HCT116 (cell line): Measurements from ENCODE around the gene OSBPL10. TPM values are rescaled to one million over a fixed set of nuclear protein-coding genes. Genes with fewer than 3 reads are reported as not detected.

Source experiments
- ATAC-seq: fragments of 200-7000 bp; cut with Tn5 transposase; 2 replicates; pipeline ENCODE4 v1.9.1; 2020; ENCODE audit warnings: mild to moderate bottlenecking, moderate library complexity
- BruUV-seq: library from RNA; stranded (reverse); fragments of 400-500 nt; replicated peaks from 2 replicates; lab custom pipeline; 2021; lab: Mats Ljungman, UMichigan
- CTCF ChIA-PET: fragments of 300-600 bp; sonication (Branson Sonifier 250); formaldehyde crosslinking; loops from one replicate; lab custom pipeline; 2021; ENCODE audit warnings: antibody characterized with exemption; lab: Charles Lee
- POLR2A ChIA-PET: fragments of 300-600, 350-600 bp; sonication (Branson Sonifier 250); formaldehyde crosslinking; loops from one replicate; lab custom pipeline; 2021; ENCODE audit warnings: antibody characterized with exemption; lab: Charles Lee
- RAD21 ChIA-PET, 2 experiments: fragments of 300-600 bp; sonication (Branson Sonifier 250); formaldehyde crosslinking; loops; one replicate each; lab custom pipeline; 2023; ENCODE audit warnings: low total read pairs in 2 of 2; ENCODE audit not compliant: uncharacterized antibody in 2 of 2, unreplicated experiment in 2 of 2, low non-redundant PET in 1 of 2; lab: Charles Lee
- DNase-seq: peaks from one replicate; pipeline ENCODE4 v3.0.0-alpha.2; 2010; ENCODE audit warnings: low read depth, low spot score
- H2AFZ ChIP-seq: fragments of 200-600 bp; shearing (Covaris generic), sonication (generic); 2 replicates; pipeline ENCODE4 v1.6.1; 2017; ENCODE audit warnings: low read depth, mixed run types, mixed read lengths, antibody characterized with exemption, low read length; ENCODE audit not compliant: poor library complexity, severe bottlenecking
- H3K27ac ChIP-seq: 2 replicates; pipeline ENCODE4 v1.5.1; 2012; ENCODE audit warnings: low read depth, low read length
- H3K27me3 ChIP-seq: fragments of 200-600 bp; sonication (generic); 2 replicates; pipeline ENCODE4 v1.6.1; 2016; ENCODE audit warnings: mixed run types, low read length, mixed read lengths; ENCODE audit not compliant: insufficient read depth
- H3K36me3 ChIP-seq, 2 experiments: fragments of 200-500 bp in 1 of 2; fragments of 200-600 bp in 1 of 2; sonication (Bioruptor generic) in 1 of 2; sonication (generic) in 1 of 2; 2 replicates each; pipeline versions ENCODE4 v1.5.1 to v1.6.1; 2014 to 2016; ENCODE audit warnings: low read length in 2 of 2, inconsistent platforms in 1 of 2, mixed read lengths in 1 of 2, mixed run types in 1 of 2; ENCODE audit not compliant: insufficient read depth in 2 of 2, control insufficient read depth in 1 of 2
- H3K4me1 ChIP-seq, 2 experiments: fragments of 200-600 bp in 1 of 2; sonication (generic) in 1 of 2; 2 replicates each; pipeline versions ENCODE4 v1.5.1 to v1.6.1; 2012 to 2017; ENCODE audit warnings: low read length in 2 of 2, inconsistent platforms in 1 of 2, mild to moderate bottlenecking in 1 of 2, mixed read lengths in 1 of 2, mixed run types in 1 of 2, moderate library complexity in 1 of 2; ENCODE audit not compliant: insufficient read depth in 2 of 2, control insufficient read depth in 1 of 2
- H3K4me2 ChIP-seq: fragments of 200-600 bp; sonication (generic); 2 replicates; pipeline ENCODE4 v1.6.1; 2017; ENCODE audit warnings: mixed run types, low read length, mixed read lengths
- H3K4me3 ChIP-seq, 2 experiments: fragments of 200-600 bp in 1 of 2; sonication (generic) in 1 of 2; replicated peaks in 1 of 2; 2 replicates each; pipeline ENCODE4 v1.5.1; 2011 to 2016; ENCODE audit warnings: low read length in 2 of 2, control low read depth in 1 of 2, low read depth in 1 of 2, mild to moderate bottlenecking in 1 of 2, mixed read lengths in 1 of 2, mixed run types in 1 of 2
- H3K79me2 ChIP-seq: fragments of 200-600 bp; sonication (generic); 2 replicates; pipeline ENCODE4 v1.6.1; 2017; ENCODE audit warnings: mild to moderate bottlenecking, mixed run types, low read length, moderate library complexity, mixed read lengths; ENCODE audit not compliant: insufficient read depth
- H3K9ac ChIP-seq: fragments of 200-600 bp; sonication (generic); 2 replicates; pipeline ENCODE4 v1.6.1; 2016; ENCODE audit warnings: low read length, mixed read lengths
- H3K9me2 ChIP-seq: fragments of 200-600 bp; sonication (generic), shearing (Covaris generic); 2 replicates; pipeline ENCODE4 v1.6.1; 2017; ENCODE audit warnings: mixed run types, mild to moderate bottlenecking, moderate library complexity; ENCODE audit not compliant: insufficient read depth
- H3K9me3 ChIP-seq, 2 experiments: fragments of 200-500 bp in 1 of 2; fragments of 200-600 bp in 1 of 2; sonication (Bioruptor generic) in 1 of 2; sonication (generic) in 1 of 2; 2 replicates each; pipeline ENCODE4 v1.6.1; 2014 to 2017; ENCODE audit warnings: low read length in 2 of 2, mixed read lengths in 2 of 2, inconsistent platforms in 1 of 2, low read depth in 1 of 2, mild to moderate bottlenecking in 1 of 2, mixed run types in 1 of 2, moderate library complexity in 1 of 2; ENCODE audit not compliant: control insufficient read depth in 1 of 2, insufficient read depth in 1 of 2
- H4K20me1 ChIP-seq: fragments of 200-600 bp; sonication (generic), shearing (Covaris generic); 2 replicates; pipeline ENCODE4 v1.6.1; 2017; ENCODE audit warnings: mixed run types, mild to moderate bottlenecking, moderate library complexity; ENCODE audit not compliant: insufficient read depth
- ATF3 ChIP-seq: IDR thresholded peaks from 2 replicates; pipeline ENCODE4 v1.6.1; 2012
- CBX3 ChIP-seq: IDR thresholded peaks from 2 replicates; pipeline ENCODE4 v1.6.1; 2012; ENCODE audit warnings: low read depth
- CTCF ChIP-seq, 3 experiments: fragments of 200-600 bp in 1 of 3; sonication (generic) in 1 of 3; IDR thresholded peaks in 2 of 3; conservative IDR thresholded peaks in 1 of 3; 2 replicates each; pipeline ENCODE4 v1.5.1; 2012 to 2017; ENCODE audit warnings: low read depth in 2 of 3, low read length in 2 of 3, antibody characterized with exemption in 1 of 3, borderline replicate concordance in 1 of 3, control low read depth in 1 of 3, mild to moderate bottlenecking in 1 of 3, mixed read lengths in 1 of 3, mixed run types in 1 of 3, moderate library complexity in 1 of 3; ENCODE audit not compliant: insufficient read depth in 1 of 3
- ELF1 ChIP-seq: IDR thresholded peaks from 2 replicates; pipeline ENCODE4 v1.6.1; 2012; ENCODE audit warnings: low read depth, borderline replicate concordance
- EZH2 ChIP-seq: fragments of 200-600 bp; sonication (generic); IDR thresholded peaks from 2 replicates; pipeline ENCODE4 v1.6.1; 2017; ENCODE audit warnings: antibody characterized with exemption, mixed run types
- EZH2phosphoT487 ChIP-seq: fragments of 200-600 bp; IDR thresholded peaks from 2 replicates; pipeline ENCODE4 v1.6.1; 2018; ENCODE audit warnings: antibody characterized with exemption, borderline replicate concordance
- FOSL1 ChIP-seq: IDR thresholded peaks from 2 replicates; pipeline ENCODE4 v1.6.1; 2012; ENCODE audit warnings: low read depth
- JUND ChIP-seq: IDR thresholded peaks from 2 replicates; pipeline ENCODE4 v1.6.1; 2012
- POLR2A ChIP-seq: IDR thresholded peaks from 2 replicates; pipeline ENCODE4 v1.7.0; 2011; ENCODE audit warnings: borderline replicate concordance; ENCODE audit not compliant: insufficient read depth, insufficient read length; ENCODE audit errors: extremely low read depth
- POLR2AphosphoS5 ChIP-seq: IDR thresholded peaks from 2 replicates; pipeline ENCODE4 v1.6.1; 2011; ENCODE audit warnings: mild to moderate bottlenecking, low read depth, low read length, moderate library complexity
- RAD21 ChIP-seq: IDR thresholded peaks from 2 replicates; pipeline ENCODE4 v1.6.1; 2012; ENCODE audit warnings: low read depth, mild to moderate bottlenecking
- REST ChIP-seq: IDR thresholded peaks from 2 replicates; pipeline ENCODE4 v1.6.1; 2012; ENCODE audit warnings: low read depth
- SIN3A ChIP-seq: IDR thresholded peaks from 2 replicates; pipeline ENCODE4 v1.6.1; 2012; ENCODE audit warnings: low read depth
- SP1 ChIP-seq: IDR thresholded peaks from 2 replicates; pipeline ENCODE4 v1.6.1; 2012; ENCODE audit warnings: low read depth
- SRF ChIP-seq: IDR thresholded peaks from 2 replicates; pipeline ENCODE4 v1.6.1; 2012; ENCODE audit warnings: low read depth
- YY1 ChIP-seq: IDR thresholded peaks from 2 replicates; pipeline ENCODE4 v1.6.1; 2011; ENCODE audit warnings: low read length, low read depth, moderate library complexity, mild to moderate bottlenecking; ENCODE audit not compliant: insufficient replicate concordance; ENCODE audit errors: extremely low read depth
- ZFX ChIP-seq: fragments of 450-650 bp; IDR thresholded peaks from 2 replicates; pipeline ENCODE4 v1.6.1; 2017
- ZNF274 ChIP-seq: fragments of 200-500 bp; sonication (Bioruptor generic); IDR thresholded peaks from 2 replicates; pipeline ENCODE4 v1.6.1; 2014; ENCODE audit warnings: mild to moderate bottlenecking, low read depth, low read length, inconsistent platforms
- intact Hi-C: fragments of 100-400 bp; cut with micrococcal nuclease; formaldehyde crosslinking; loops from 2 replicates; pipeline ENCODE4 v1.10.0; 2022
- total RNA-seq: library from RNA; stranded (reverse); gene quantifications from one replicate; pipeline ENCODE4 v1.2.1, GENCODE V29; 2021; ENCODE audit not compliant: unreplicated experiment

Gene OSBPL10
- total RNA-seq, 1 experiment from 2014 or later: 25.8 TPM

GRCh38 chr3:31896648-31897433 is 84.2 kb downstream of the OSBPL10 start:
- H3K9ac ChIP-seq: no peak overlapping the region
- ChIA-PET POLR2A (no interaction called here), CTCF (no interaction called here), RAD21 (no interaction called here)
- H3K27me3 ChIP-seq: no peaks in the 10 kb centered on the region
- H3K4me3 ChIP-seq: no peak overlapping the region
- no peaks in the 10 kb centered on the region for H4K20me1 ChIP-seq
- ATAC-seq (no peak), DNase-seq (no peak)
- no peaks in the 10 kb centered on the region for H3K36me3 ChIP-seq
- H3K9me2 ChIP-seq: no peaks in the 10 kb centered on the region
- H3K9me3 ChIP-seq: no peaks in the 10 kb centered on the region
- BruUV-seq: no TSS peak
- no peaks in the 10 kb centered on the region for H3K4me1 ChIP-seq
- H3K27ac ChIP-seq: no peak overlapping the region
- peaks cover 10% of the 10 kb centered on the region for H3K79me2 ChIP-seq
- no peak overlapping the region for H3K4me2 ChIP-seq
- intact Hi-C loops: no loop called here
- H2AFZ ChIP-seq: no peak overlapping the region
- TF ChIP-seq SP1 (no peak), CTCF (IDR thresholded peaks at IDR 0.05 in 2 of 3, conservative IDR thresholded peaks at IDR 0.05 in 1 of 3; ENCODE audit: borderline replicate concordance in 1 of 3, insufficient read depth in 1 of 3, low read depth in 2 of 3, low read length in 2 of 3) (no peak), REST (no peak), ELF1 (no peak), YY1 (no peak), POLR2AphosphoS5 (no peak), FOSL1 (no peak), POLR2A (no peak), RAD21 (no peak), CBX3 (no peak), ZFX (no peak), EZH2phosphoT487 (no peak), JUND (no peak), ZNF274 (no peak), ATF3 (no peak), SIN3A (no peak), EZH2 (no peak), SRF (no peak)
